HG03460 (cell line): ENCODE data around the gene SAMD11.
"Not testable (repeated sequence)": the region's sequence is repeated elsewhere in the genome, so short reads cannot be mapped to it uniquely, and the experiment has no call there.

Experiments used
- ATAC-seq: cut with Tn5 transposase; IDR thresholded peaks from one replicate; pipeline ENCODE4 v1.9.1; 2021; ENCODE audit not compliant: unreplicated experiment

The SAMD11 gene

DNA sequence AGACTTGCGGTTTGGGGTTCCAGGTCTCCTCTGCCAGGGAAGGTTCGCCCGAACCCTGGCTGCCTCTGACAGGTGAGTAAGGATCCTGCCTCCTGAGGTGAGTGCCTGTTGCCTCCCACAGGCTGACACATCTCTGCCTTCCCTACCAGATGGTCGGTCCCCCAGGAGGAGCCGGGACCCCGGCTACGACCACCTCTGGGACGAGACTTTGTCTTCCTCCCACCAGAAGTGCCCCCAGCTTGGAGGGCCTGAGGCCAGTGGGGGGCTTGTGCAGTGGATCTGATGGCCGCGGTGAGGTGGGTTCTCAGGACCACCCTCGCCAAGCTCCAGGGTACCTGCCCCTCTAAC is 50.5 kb downstream of the SAMD11 start:
- ATAC-seq: no peak

DNA sequence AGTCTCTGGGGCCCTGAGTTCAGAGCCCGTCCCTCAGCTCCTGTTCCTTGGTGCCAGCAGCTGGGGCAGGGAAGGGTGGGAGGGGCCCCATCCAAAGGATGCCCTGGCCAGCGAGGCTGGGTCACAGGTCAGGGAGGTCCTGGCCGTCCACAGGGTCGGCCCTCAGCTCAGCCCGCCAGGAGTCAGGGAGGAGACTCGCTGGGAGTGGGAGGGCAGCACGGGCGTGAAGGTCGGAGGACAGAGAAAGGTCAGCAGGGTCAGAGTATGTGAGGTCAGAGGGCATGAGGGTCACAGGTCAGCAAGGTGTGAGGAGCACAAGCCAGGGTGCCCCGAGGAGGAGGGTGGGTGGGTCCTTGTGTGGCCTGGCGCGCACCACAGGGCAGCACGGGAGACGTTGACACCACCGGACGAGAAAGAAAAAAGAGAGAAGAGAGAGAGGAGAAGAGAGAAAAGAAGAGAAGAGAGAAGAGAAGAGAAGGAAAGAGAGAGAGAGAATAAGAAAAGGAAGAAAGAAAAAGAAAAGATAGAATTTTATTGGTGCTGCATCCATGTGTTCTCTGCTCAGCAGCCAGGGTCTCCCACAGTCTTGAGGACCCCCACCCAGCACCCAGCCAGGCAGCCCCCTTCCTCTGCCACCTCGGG is 51.1 kb downstream of the SAMD11 start:
- ATAC-seq: no peak

DNA sequence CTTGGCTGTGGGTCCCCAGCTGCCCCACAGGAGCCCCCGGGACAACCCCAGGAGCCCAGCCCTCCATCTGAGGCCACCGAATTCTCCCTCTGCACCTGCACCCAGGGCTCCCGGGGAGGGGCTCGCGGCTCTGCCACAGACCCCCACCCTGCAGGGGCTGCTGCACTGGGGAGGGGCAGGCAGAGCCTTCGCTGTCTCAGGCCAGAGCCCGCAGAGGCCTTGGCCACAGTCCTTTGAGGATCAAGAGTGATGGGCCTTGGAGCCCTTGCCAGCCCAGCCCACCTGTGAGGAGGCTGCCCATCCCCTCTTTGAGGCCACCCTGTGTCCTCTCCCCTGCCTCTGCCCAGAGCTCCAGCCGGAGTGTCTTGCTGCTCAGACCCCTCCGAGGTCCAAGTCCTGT is 51.6 kb downstream of the SAMD11 start:
- no peak for ATAC-seq

DNA sequence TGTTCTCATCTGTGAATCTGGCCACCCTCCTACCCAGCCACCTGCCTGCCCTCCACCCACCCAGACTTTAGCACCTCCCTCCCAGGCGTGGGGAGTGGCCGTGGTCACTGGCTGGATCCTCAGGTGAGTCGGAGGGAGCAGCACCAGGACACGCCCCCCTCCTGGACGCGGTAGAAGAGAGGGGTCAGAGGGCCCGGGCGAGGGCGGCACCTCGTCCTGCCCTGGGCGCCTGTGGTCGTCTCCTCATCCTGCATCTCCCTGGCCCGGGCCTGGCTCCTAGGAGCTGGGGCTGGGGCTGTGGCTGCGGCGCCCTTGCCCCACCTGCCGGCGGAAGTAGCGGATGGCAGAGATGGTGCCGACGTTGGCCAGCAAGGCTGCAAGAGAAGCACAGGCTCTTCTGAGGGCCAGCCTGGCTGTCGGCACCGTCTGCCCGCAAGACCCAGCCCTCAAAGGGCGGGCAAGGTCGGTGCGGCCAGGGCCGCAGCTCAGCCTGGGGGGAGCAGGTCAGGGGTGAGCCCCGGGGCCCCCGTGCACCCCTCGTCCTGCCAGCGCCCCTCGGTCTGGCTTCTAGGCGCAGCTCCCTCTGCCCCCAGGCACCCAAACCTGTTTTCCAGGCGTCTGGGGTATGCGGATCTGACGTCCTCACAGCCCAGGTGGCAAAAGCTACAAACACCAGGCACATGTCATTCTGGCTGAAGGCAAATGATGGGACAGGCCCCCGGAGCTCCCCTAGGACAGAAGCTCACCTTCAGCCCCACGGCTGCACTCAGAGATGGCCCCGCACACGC is 52.4 kb downstream of the SAMD11 start:
- ATAC-seq: no peak

DNA sequence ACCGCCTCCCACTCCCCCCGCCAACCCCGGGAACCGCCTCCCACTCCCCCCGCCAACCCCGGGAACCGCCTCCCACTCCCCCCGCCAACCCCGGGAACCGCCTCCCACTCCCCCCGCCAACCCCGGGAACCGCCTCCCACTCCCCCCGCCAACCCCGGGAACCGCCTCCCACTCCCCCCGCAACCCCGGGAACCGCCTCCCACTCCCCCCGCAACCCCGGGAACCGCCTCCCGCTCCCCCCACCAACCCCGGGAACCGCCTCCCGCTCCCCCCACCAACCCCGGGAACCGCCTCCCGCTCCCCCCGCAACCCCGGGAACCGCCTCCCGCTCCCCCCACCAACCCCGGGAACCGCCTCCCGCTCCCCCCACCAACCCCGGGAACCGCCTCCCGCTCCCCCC is 53.1 kb downstream of the SAMD11 start:
- not testable (repeated sequence) for ATAC-seq

DNA sequence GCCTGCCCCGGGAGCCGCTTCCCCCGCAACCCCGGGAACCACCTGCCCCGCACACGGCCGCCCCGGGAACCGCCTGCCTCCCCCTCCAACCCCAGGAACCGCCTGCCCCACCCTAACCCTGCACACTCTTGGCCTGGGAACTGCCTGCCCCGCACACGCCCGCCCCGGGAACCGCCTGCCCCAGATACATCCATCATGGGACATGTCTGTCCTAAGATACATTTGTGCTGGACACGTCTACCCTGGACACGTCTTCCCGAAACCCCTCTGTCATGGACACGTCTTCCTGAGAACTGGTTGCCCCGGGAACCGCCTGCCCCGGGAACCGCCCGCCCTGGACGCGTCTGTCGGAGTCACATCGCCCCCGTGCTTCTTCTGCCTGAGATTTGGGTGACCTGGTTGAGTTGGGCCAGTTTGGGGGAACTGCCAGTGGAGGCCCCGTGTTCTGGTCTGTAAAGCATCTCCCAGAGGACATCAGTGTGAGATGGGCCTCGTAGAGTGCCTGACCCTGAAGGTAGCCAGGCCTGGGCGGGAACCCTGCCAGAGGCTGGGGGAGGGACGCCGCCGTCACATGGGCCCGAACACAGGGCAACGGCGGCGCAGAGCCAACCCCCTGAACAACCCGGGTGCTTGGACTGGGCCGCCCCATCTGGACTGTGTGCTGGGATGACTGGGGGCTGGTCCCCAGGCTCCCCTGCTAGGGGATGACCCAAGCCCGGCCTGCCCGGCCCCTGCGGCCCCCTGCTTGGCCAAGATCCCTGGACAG is 54.5 kb downstream of the SAMD11 start:
- no peak for ATAC-seq

DNA sequence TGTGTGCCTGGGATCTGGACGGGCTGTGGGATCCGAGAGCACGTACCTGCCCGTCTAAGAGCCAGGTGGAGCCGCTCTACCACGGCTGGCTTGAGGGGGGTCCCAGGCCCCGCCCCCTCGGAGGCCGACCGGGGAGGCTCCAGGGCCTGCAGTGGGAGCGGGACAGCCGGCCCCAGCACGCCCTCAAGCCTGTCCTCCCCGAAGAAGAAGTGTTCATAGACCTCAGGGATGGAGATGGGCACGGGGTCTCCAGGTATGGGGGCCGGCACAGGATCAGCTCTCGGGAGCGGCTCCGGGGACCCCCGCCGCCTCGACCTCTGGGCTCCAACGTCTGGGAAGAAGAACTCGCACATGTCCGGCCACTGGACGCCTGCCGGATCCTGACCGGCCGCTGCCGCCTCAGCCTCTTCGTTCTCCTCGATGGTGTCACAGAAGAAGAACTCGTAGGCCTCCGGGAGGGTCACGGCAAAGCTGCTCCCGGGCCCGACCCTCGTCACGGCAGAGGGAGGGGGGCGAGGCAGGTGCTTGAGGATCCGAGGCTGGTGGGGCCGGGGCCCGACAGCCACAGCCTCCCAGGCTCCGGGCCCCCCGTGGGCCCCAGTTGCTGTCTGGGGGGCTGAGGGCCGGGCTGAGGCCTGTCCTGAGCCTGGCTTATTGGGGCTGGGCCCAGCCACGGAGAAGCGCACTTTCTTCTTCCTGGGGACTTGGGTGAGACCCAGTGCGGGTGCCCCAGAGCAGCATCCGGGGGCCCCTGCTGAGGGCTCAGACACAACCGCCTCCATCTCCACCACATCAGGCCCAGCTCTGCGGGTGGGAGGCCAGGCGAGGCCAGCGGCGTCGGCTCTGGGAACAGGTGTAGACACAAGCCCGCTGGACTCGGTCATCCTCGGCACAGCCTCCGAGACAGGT is 55.4 kb downstream of the SAMD11 start:
- ATAC-seq: no peak

DNA sequence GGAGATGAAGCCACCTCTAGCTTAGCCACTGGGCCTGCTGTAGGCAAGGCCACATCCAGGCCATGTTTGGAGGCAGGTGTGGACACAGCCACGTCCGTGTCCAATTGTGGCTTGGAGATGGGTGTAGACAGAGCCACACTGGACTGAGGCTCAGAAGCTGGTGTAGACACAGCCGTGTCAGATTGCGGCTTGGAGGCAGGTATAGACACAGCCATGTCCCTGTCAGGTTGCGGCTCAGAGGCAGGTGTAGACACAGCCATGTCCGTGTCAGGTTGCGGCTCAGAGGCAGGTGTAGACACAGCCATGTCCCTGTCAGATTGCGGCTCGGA is 56.0 kb downstream of the SAMD11 start:
- no peak for ATAC-seq

DNA sequence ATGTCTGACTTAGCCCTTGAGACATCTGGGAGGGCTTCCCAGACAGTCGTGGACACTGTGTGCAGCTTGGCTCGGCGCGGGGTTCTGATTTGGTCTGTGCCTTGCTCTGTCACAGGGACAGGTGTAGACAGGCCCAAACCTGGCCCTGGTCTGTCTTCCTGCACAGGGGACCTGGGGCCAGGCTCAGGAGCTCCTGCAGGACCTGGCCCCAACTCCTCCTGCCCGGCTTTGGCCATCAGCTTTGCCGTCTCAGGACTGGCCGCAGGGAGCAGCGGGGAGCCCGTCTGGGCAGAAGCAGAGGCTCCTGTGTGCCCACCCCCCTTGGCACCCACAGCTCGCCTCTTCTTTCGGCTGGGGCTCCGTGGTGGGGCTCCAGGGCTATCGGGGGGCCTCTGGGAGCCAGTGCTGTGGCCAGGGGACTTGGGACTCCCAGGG is 56.4 kb downstream of the SAMD11 start:
- ATAC-seq: no peak

DNA sequence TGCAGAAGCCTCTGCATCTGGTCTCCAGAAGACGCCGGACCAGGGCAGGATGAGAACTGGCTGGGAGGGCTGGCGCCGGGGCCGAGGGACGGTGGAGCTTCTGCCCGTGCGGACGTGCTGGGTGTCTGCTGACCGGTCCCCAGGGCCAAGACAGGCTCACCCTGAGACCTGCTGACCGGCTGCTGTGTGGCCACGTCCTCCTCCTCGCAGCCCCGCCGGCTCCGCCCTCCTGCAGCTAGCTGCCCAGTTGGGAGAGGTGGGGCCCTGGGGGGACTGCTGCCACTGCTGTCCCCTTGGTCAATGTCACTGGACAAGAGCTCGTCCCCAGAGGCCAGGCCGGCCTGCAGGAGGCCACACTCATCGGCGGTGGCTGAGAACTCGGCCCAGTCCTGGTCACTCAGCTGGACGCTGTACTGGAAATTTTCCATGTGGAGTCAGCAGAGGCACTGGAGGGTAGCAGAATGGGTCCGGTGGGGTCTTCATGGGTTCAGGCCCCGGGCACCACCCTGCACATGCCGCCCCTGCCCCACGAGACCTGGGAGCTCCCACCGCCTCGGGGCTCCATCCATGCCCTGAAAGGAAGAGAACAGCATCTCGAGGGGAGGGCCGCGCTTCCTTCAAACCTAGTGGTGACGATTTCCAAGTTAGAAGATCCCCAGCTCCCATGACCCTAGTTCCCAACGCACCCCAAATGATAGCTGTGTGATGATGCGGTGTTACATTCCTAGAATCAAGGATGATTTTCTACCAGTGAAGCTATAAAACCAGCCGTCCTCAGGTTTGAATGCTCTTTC is 57.1 kb downstream of the SAMD11 start:
- ATAC-seq: no peak

DNA sequence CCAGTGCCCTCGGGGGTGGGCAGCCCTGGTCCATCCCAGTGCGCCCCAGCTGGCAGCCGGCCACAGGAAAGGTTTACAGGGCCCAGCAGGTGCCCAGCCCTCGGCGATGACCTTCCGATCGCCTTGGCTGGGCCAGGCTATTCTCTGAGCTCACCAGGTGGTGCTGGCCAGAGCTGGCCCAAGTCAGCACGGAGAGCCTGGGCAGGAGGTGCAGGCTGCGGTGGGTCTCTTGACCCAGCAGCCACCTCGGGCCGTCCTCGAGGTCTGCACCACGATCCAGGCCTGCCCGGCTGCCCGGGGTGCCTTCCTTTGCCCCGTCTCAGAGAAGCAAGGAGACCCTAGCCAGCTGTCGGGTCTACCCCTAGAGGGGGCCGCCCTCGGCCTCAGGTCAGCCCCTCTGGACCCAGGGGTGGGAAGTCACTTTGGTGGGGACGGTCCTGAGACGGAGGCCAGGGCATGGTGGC is 57.8 kb downstream of the SAMD11 start:
- no peak for ATAC-seq

DNA sequence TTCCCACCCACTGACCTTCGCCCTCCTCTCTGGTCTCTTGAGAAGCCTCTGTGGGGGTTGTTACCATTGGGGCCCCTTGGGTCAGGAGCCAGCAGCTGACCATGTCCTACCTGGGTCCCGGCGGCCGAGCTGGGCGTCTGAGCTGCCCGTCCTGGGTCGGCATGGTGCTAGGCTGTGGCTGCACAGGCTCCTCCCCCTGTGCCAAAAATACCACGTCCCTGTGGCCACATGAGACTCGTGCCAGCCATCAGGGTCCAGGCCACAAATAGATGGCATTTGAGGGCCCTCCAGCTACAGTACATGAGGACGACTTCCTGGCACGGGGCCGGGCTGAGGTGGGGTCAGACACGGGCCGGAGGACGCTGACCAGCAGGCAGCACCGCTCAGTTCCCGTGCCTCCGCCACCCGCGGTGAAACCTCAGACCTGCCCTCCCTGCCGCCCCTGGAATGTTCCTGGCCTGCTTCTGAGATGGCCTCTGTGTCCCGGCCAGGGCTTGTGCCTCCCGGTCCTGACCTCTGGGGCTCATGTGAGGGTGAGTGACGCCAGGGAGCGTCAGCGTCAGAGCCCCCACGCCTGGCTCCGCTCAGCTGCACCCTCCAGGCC is 58.3 kb downstream of the SAMD11 start, which contains the start of gene PERM1:
Gene PERM1, minus strand, starts transcription at position 139 of the 604 bp plus-strand sequence. CDS start 1,064 bp downstream, outside the sequence.
- ATAC-seq: no peak

DNA sequence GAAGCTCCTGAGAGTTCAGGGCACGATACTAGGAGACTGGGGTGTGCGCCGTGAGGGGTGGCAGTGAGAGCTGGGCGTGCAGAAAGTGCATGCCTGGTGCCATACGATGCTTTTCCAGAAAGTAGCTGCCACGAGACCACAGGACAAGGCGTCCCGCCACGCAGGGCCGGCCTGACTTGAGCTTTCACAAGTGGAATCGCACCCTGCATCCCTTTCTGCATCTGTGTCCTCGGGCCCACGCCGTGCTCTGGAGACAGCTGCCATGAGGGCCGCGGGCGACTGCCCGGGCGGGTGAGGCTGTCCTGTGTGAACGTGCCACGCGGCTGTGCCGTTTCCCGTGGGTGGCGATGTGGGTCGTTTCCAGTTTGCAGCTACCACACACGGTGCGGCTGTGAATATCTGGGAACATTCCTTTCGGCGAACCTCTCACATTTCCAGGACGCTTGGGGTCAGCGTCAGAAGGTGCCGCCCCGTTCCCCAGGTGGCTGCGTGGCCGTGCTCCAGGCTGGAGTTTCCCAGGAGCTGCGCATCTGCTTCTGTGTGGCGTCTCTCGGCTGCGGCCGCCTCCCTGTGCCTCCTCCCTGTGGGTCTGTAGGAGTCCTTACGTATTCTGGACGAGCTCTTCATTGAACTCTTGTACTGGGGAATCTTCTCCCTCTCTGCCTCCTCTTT is 59.2 kb downstream of the SAMD11 start:
- ATAC-seq: no peak

DNA sequence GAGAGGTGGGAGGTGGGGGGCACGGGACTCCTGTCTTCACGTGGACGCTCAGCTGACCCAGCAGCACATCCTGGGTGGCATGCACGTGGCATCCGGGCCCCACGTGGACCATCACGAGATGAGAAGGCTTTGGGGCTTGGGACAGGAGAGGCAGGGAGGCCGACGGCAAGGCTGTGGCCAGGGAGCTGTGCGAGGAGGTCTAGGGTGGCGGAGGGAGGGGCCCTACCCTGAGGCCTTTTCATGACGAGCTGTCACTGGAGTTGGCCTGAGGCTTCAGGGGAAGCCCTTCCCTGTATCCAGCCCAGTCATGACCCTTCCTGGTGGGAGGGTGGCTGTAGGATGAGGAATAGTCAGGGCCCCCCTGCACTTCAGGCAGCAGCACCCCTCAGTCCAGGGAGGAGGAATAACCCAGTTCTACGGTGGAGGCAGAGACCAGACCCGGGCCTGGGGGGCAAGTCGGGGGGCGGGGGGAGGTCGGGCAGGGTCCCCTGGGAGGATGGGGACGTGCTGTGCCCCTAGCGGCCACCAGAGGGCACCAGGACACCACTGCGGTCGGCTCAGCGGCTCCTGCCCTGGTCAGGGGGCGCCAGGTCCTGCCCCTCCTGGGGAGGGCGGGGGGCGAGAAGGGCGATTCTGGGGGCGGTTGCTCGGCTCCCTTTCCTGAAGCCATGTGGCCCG is 60.2 kb downstream of the SAMD11 start:
- ATAC-seq: no peak

DNA sequence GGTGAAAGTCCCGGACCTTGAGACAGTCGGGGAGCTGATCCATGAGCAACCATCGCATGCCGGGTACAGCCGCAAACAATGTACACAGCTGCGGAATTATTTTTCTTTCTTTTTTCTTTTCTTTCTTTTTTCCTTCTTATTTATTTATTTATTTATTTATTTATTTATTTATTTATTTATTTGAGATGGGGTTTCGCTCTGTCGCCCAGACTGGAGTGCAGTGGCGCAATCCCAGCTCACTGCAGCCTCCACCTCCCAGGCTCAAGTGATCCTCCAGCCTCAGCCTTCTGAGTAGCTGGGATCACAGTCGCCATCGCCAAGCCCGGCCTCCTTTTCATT is 60.7 kb downstream of the SAMD11 start:
- ATAC-seq: no peak

DNA sequence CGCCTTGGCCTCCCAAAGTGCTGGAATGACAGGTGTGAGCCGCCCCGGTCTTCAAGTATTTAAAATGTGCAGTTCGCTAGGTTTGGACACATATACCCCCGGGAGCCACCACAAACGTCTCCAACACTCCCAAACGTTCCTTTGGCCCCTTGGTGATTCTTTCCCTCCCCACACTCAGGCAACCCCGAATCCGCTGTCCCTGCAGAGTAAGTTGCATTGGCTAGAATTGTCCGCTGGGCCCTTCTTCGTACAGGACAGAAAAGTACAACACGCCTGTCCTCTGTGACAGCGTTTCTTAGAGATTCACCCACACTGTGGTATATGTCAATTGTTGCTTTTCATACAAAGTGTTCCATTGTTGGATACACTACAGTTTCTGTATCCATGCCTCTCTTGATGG is 61.4 kb downstream of the SAMD11 start:
- no peak for ATAC-seq

DNA sequence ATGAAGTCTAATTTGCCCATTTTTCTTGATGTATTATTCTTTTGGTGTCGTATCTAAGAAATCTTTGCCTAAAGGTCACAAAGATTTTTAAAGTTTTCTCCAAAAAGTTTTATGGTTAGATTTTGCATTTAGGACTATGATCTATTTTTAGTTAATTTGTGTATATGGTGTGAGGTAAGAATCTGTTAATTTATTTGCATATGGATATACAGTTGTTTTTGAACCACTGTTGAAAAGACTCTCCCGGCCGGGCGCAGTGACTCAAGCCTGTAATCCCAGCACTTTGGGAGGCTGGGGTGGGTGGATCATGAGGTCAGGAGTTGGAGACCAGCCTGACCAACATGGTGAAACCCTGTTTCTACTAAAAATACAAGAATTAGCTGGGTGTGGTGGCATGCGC is 64.3 kb downstream of the SAMD11 start:
- ATAC-seq: not testable (repeated sequence)

DNA sequence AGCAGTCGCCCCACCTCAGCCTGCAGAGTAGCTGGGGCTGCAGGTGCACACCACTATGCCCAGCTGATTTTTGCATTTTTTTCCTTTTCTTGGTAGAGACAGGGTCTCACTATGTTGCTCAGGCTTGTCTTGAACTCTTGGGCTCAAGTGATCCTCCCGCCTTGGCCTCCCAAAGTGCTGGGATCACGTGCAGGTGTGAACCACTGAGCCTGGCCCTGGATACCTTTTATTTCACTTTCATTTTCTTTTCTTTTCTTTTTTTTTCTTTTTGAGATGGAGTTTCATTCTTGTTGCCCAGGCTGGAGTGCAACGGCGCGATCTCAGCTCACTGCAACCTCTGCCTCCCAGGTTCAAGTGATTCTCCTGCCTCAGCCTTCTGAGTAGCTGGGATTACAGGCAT is 67.6 kb downstream of the SAMD11 start:
- ATAC-seq: not testable (repeated sequence)

DNA sequence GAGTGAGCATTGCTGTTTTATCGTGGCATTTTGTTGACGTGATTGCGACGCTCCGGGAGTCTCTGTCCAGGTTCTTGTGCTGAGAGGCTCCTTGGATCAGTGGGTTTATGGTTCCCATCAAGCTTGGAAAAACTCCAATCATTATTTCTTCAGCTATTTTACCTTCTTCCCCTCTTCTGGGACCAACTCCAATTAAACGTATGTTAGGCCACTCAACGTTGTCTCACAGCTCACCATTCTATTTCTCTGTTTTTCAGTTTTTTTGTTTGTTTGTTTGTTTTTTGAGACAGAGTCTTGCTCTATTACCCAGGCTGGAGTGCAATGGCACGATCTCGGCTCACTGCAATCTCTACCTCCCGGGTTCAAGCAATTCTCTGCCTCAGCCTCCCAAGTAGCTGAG is 68.2 kb downstream of the SAMD11 start:
- no peak for ATAC-seq
